Karpas-422 (cell line): ENCODE results near the gene TAS1R3. TPM values are rescaled to one million over a fixed set of nuclear protein-coding genes. Genes with fewer than 3 reads are reported as not detected.
A peak's percentile ranks its signal among the peaks of the same experiment; 100 is the strongest.

Experiments used
- DNase-seq: peaks from one replicate; pipeline ENCODE4 v3.0.0-alpha.2; 2015
- H2AFZ ChIP-seq: fragments of 200-600 bp; sonication (generic); 2 replicates; pipeline ENCODE4 v1.6.1; 2014; ENCODE audit warnings: antibody characterized with exemption, low read length, mixed read lengths
- H3K27ac ChIP-seq: fragments of 200-600 bp; sonication (generic); 2 replicates; pipeline ENCODE4 v1.5.1; 2014; ENCODE audit warnings: mild to moderate bottlenecking, low read length, moderate library complexity
- H3K27me3 ChIP-seq: fragments of 200-600 bp; sonication (generic); 2 replicates; pipeline ENCODE4 v1.6.1; 2014; ENCODE audit warnings: low read length, mixed read lengths
- H3K36me3 ChIP-seq: fragments of 200-600 bp; sonication (generic); 2 replicates; pipeline ENCODE4 v1.6.1; 2014; ENCODE audit warnings: low read length, mixed read lengths; ENCODE audit not compliant: insufficient read depth
- H3K4me1 ChIP-seq: fragments of 200-600 bp; sonication (generic); 2 replicates; pipeline ENCODE4 v1.6.1; 2014; ENCODE audit warnings: mild to moderate bottlenecking, low read length, mixed read lengths
- H3K4me2 ChIP-seq: fragments of 200-600 bp; sonication (generic); 2 replicates; pipeline ENCODE4 v1.6.1; 2014; ENCODE audit warnings: low read length, low read depth, mild to moderate bottlenecking; ENCODE audit not compliant: poor library complexity, severe bottlenecking
- H3K4me3 ChIP-seq: fragments of 200-600 bp; sonication (generic); 2 replicates; pipeline ENCODE4 v1.5.1; 2014; ENCODE audit warnings: mild to moderate bottlenecking, antibody characterized with exemption, low read length, mixed read lengths
- H3K79me2 ChIP-seq: fragments of 200-600 bp; sonication (generic); 2 replicates; pipeline ENCODE4 v1.6.1; 2014; ENCODE audit warnings: mild to moderate bottlenecking, low read length, mixed read lengths
- H3K9ac ChIP-seq: fragments of 200-600 bp; sonication (generic); 2 replicates; pipeline ENCODE4 v1.6.0; 2014; ENCODE audit warnings: low read length
- H3K9me2 ChIP-seq: fragments of 200-600 bp; sonication (generic), shearing (Covaris generic); replicated peaks from 2 replicates; pipeline ENCODE4 v1.6.0; 2014; ENCODE audit warnings: mild to moderate bottlenecking, low read length, moderate library complexity; ENCODE audit not compliant: insufficient read depth
- H3K9me3 ChIP-seq: fragments of 300-700, 200-600 bp; sonication (generic); 2 replicates; pipeline ENCODE4 v1.6.1; 2014; ENCODE audit warnings: low read length, mixed read lengths
- H4K20me1 ChIP-seq: fragments of 200-600 bp; sonication (generic); 2 replicates; pipeline ENCODE4 v1.6.1; 2014; ENCODE audit warnings: mild to moderate bottlenecking, antibody characterized with exemption, low read length, low read depth; ENCODE audit not compliant: insufficient read depth
- total RNA-seq: library from RNA; depleted of rRNA; stranded (reverse); fragments of >200 nt; shearing (Covaris generic); gene quantifications from 2 replicates; pipeline ENCODE4 v1.2.3, GENCODE V29; 2014; ENCODE audit warnings: low replicate concordance

The TAS1R3 gene
- total RNA-seq, 1 experiment from 2014 or later: 49.2 TPM

- Histone ChIP-seq H4K20me1 (peaks cover 16% of the 10 kb centered on the region; the same call in 1 of the 2 replicates), H3K27ac (peak overlapping the region; percentile 48; the same call in 1 of the 2 replicates), H3K36me3 (peaks cover 11% of the 10 kb centered on the region), H3K4me1 (peaks cover 30% of the 10 kb centered on the region), H3K9me3 (no peaks in the 10 kb centered on the region), H3K27me3 (no peaks in the 10 kb centered on the region), H3K9ac (peak overlapping the region; percentile 85; the same call in 1 of the 2 replicates), H3K79me2 (peaks cover 30% of the 10 kb centered on the region), H3K9me2 (no peaks in the 10 kb centered on the region), H3K4me2 (peak overlapping the region; percentile 73), H3K4me3 (no peak overlapping the region), H2AFZ (no peak overlapping the region)
- no peak for DNase-seq
These were observed 20.5 kb upstream of the TAS1R3 start for GRCh38 chr1:1310476-1311053.

- Histone ChIP-seq H4K20me1 (peaks cover 16% of the 10 kb centered on the region; the same call in 1 of the 2 replicates), H3K4me3 (no peak overlapping the region), H2AFZ (no peak overlapping the region), H3K36me3 (peaks cover 11% of the 10 kb centered on the region), H3K9ac (no peak overlapping the region), H3K9me3 (no peaks in the 10 kb centered on the region), H3K4me2 (no peak overlapping the region), H3K4me1 (peaks cover 28% of the 10 kb centered on the region), H3K27me3 (no peaks in the 10 kb centered on the region), H3K9me2 (no peaks in the 10 kb centered on the region), H3K27ac (no peak overlapping the region), H3K79me2 (peaks cover 27% of the 10 kb centered on the region)
- no peak for DNase-seq
These were observed 19.7 kb upstream of the TAS1R3 start for GRCh38 chr1:1311107-1312104.

- Histone ChIP-seq H3K4me3 (no peak overlapping the region), H3K9ac (no peak overlapping the region), H3K4me2 (no peak overlapping the region), H4K20me1 (peaks cover 16% of the 10 kb centered on the region; the same call in 1 of the 2 replicates), H3K36me3 (peaks cover 11% of the 10 kb centered on the region), H2AFZ (no peak overlapping the region), H3K9me2 (no peaks in the 10 kb centered on the region), H3K9me3 (no peaks in the 10 kb centered on the region), H3K4me1 (peaks cover 24% of the 10 kb centered on the region), H3K79me2 (peaks cover 20% of the 10 kb centered on the region), H3K27ac (no peak overlapping the region), H3K27me3 (no peaks in the 10 kb centered on the region)
- DNase-seq: no peak
These were observed 18.4 kb upstream of the TAS1R3 start for GRCh38 chr1:1312450-1313314.

DNA sequence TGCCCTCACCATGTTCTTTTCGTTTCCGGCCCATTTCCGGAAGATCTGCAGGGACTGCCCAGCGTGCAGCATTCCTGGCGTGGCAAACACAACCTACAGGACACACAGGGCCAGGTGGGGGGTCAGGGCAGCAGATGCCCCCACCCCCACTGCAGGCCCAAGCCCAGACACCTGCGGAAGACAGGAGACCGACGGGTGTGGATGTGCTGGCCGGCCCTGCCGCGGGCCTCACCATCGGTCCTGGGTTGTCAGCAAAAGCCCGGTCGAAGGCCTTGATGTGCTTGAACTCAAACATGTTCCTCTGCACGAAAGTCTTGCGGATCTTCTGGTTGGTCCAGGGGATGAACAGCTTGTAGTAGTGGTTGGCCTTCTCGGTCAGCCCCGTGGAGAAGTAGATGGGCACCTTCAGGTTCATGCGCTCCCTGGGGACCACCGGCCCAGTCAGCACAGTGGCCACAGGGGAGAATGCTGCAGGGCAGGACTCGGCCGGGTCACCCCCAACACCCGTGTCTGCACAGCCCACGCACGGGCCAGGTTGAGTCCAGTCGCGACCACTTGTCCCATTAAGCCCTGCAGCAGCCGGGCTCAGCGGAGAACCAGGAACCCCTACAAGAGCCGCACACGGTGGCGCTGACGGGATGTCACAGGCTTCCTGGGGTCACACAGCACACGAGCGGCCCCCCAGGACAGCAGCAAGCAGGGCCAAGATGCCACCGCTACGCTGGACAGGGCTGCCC, 17.4 kb upstream of the TAS1R3 start:
- Histone ChIP-seq H3K36me3 (peaks cover 11% of the 10 kb centered on the region), H3K9ac (no peak overlapping the region), H4K20me1 (peaks cover 16% of the 10 kb centered on the region; the same call in 1 of the 2 replicates)

GRCh38 chr1:1314237-1314586, 16.9 kb upstream of the TAS1R3 start:
- H3K27ac ChIP-seq: no peak overlapping the region
- H3K4me3 ChIP-seq: no peak overlapping the region
- H4K20me1 ChIP-seq: peaks cover 16% of the 10 kb centered on the region; the same call in 1 of the 2 replicates
- H2AFZ ChIP-seq: no peak overlapping the region
- peaks cover 11% of the 10 kb centered on the region for H3K36me3 ChIP-seq
- H3K9ac ChIP-seq: no peak overlapping the region
- no peak for DNase-seq
- H3K4me2 ChIP-seq: no peak overlapping the region
- peaks cover 33% of the 10 kb centered on the region for H3K4me1 ChIP-seq
- no peaks in the 10 kb centered on the region for H3K27me3 ChIP-seq
- peaks cover 23% of the 10 kb centered on the region for H3K79me2 ChIP-seq
- H3K9me3 ChIP-seq: no peaks in the 10 kb centered on the region
- H3K9me2 ChIP-seq: no peaks in the 10 kb centered on the region

More for the DNA sequence above, 17.4 kb upstream of the TAS1R3 start:
- H3K9me2 ChIP-seq: no peaks in the 10 kb centered on the region
- no peak overlapping the region for H3K4me2 ChIP-seq
- H3K4me1 ChIP-seq: peaks cover 31% of the 10 kb centered on the region
- peaks cover 20% of the 10 kb centered on the region for H3K79me2 ChIP-seq
- H3K27ac ChIP-seq: no peak overlapping the region
- H3K9me3 ChIP-seq: no peaks in the 10 kb centered on the region
- no peaks in the 10 kb centered on the region for H3K27me3 ChIP-seq
- H3K4me3 ChIP-seq: no peak overlapping the region
- DNase-seq: no peak
- no peak overlapping the region for H2AFZ ChIP-seq

DNA sequence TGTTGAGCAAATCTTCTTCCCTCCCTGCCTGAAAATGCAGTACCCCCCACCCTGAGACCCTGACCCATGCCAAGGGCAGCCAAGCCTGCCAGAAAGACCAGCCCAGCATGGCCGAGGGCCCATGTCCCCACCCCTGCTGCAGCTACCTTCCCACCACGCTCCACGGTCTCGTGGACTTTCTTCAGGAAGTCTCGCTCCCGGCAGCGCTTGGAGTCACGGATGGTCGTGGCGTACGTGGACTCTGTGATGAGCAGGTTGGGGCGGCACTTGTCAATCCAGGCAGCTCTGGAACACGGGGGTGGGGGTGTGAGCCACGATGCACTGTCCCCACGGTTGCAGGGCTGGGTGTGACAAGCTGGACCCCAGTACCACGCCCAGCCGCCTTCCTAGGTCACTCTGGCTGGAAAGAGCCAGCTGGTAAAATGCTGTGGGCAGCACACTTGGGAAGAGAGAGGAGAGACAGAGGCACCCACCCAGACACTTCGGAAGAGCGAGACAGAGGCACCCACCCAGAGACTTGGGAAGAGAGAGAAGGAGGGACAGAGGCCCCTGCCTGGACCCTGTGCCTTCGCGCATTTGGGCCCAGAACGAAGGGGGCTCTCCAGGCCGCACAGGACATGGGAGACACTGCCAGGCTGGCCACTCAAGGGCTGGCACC, 16.3 kb upstream of the TAS1R3 start:
- Histone ChIP-seq H3K9ac (peak overlapping the region; percentile 18; the same call in 1 of the 2 replicates), H3K9me3 (no peaks in the 10 kb centered on the region), H3K27ac (peak overlapping the region; percentile 32), H3K27me3 (no peaks in the 10 kb centered on the region), H3K9me2 (no peaks in the 10 kb centered on the region), H3K36me3 (peaks cover 11% of the 10 kb centered on the region), H2AFZ (no peak overlapping the region), H3K4me1 (peaks cover 28% of the 10 kb centered on the region), H4K20me1 (peaks cover 11% of the 10 kb centered on the region; the same call in 1 of the 2 replicates), H3K4me2 (no peak overlapping the region), H3K79me2 (peaks cover 19% of the 10 kb centered on the region), H3K4me3 (no peak overlapping the region)
- DNase-seq: no peak

GRCh38 chr1:1315435-1315954, 15.6 kb upstream of the TAS1R3 start:
- H3K4me1 ChIP-seq: peaks cover 21% of the 10 kb centered on the region
- H3K4me2 ChIP-seq: peak overlapping the region; percentile 37
- no peaks in the 10 kb centered on the region for H3K9me3 ChIP-seq
- H2AFZ ChIP-seq: no peak overlapping the region
- H4K20me1 ChIP-seq: peaks cover 8% of the 10 kb centered on the region; the same call in 1 of the 2 replicates
- H3K27me3 ChIP-seq: no peaks in the 10 kb centered on the region
- H3K79me2 ChIP-seq: peaks cover 20% of the 10 kb centered on the region; the same call in 1 of the 2 replicates
- H3K27ac ChIP-seq: peak overlapping the region; percentile 37
- H3K4me3 ChIP-seq: no peak overlapping the region
- H3K36me3 ChIP-seq: peaks cover 11% of the 10 kb centered on the region
- no peaks in the 10 kb centered on the region for H3K9me2 ChIP-seq
- peak; percentile 77 for DNase-seq
- peak overlapping the region; percentile 18; the same call in 1 of the 2 replicates for H3K9ac ChIP-seq
